Measurements from ENCODE around the gene NFIB. TPM values are rescaled to one million over a fixed set of nuclear protein-coding genes. Genes with fewer than 3 reads are reported as not detected.

The NFIB gene
- total and polyA plus RNA-seq, 10 of the 15 experiments (the other 5 are each of a cell fraction or from before 2014, with no cell fraction given), result under 0.01 to 0.19 (median 0.05) TPM; not detected in 3

GRCh38 chr9:14337615-14338014 is 23.7 kb upstream of the NFIB start:
- in situ Hi-C loops (cut with MboI) (no loop called here), intact Hi-C loops (cut with micrococcal nuclease; ENCODE audit: unreplicated experiment) (no loop called here)
- Histone ChIP-seq H3K4me3 (no peak overlapping the region), H3K79me2 (ENCODE audit: control insufficient read depth, insufficient read depth, low read length) (no peaks in the 10 kb centered on the region), H3K9me3 (replicated peaks; ENCODE audit: control insufficient read depth, insufficient read depth, low read length) (no peaks in the 10 kb centered on the region), H3K4me1 (ENCODE audit: control insufficient read depth, insufficient read depth, low read length) (no peaks in the 10 kb centered on the region), H3K27ac (ENCODE audit: control insufficient read depth, insufficient read depth) (no peak overlapping the region), H4K20me1 (ENCODE audit: control insufficient read depth, insufficient read depth) (no peaks in the 10 kb centered on the region), H3K4me2 (ENCODE audit: control insufficient read depth, insufficient read depth) (no peak overlapping the region), H2AFZ (ENCODE audit: control insufficient read depth, low read depth, low read length) (no peak overlapping the region), H3K9ac (ENCODE audit: control insufficient read depth, insufficient read depth, low read length) (no peak overlapping the region), H3K36me3 (ENCODE audit: control insufficient read depth in 2 of 2, insufficient read depth in 2 of 2, low read length in 1 of 2) (no peaks in the 10 kb centered on the region), H3K27me3 (replicated peaks in 1 of 2; ENCODE audit: control insufficient read depth in 2 of 2, insufficient read depth in 2 of 2, low read length in 1 of 2) (peaks cover 1 to 4% of the 10 kb centered on the region in 2 experiments; a peak in 3 of 4 replicates)
- SMC1A ChIA-PET (ENCODE audit: uncharacterized antibody, unreplicated experiment), result interaction anchor here (0.5 to 1.1 kb wide), 2 partner anchors 19 to 395 kb away, joined by 3 to 4 read pairs; no protein-coding TSS in a partner anchor
- RAD21 ChIA-PET (ENCODE audit: unreplicated experiment), result interaction anchor here (0.6 kb wide), 1 partner anchor 390 kb away, joined by 3 read pairs; no protein-coding TSS in a partner anchor
- 38% methylated on average over 4 of the region's 4 CpGs for WGBS (ENCODE audit: insufficient coverage, insufficient replicate concordance, low lambda C conversion rate, missing lambda C conversion rate)
- BruUV-seq (replicated peaks), result no TSS peak
- TF ChIP-seq MTA3 (IDR thresholded peaks at IDR 0.05; ENCODE audit: borderline replicate concordance, low read length) (no peak), POLR2AphosphoS5 (IDR thresholded peaks at IDR 0.05; ENCODE audit: low read length) (no peak), ATF3 (IDR thresholded peaks at IDR 0.05; ENCODE audit: borderline replicate concordance, extremely low read depth, low read depth, low read length) (no peak), NFIC (IDR thresholded peaks at IDR 0.05; ENCODE audit: low read depth, low read length) (no peak), HCFC1 (IDR thresholded peaks at IDR 0.05; ENCODE audit: low read length) (no peak), ZNF217 (IDR thresholded peaks at IDR 0.05) (no peak), ZBTB40 (IDR thresholded peaks at IDR 0.05; ENCODE audit: borderline replicate concordance) (no peak), TARDBP (IDR thresholded peaks at IDR 0.05; ENCODE audit: borderline replicate concordance) (no peak), HDAC2 (IDR thresholded peaks at IDR 0.05) (no peak), SIN3A (IDR thresholded peaks at IDR 0.05; ENCODE audit: low read depth, low read length) (no peak)
- FAIRE-seq, result no peak
- no peak for ATAC-seq
- CTCF ChIA-PET, result no interaction called here
- POLR2A ChIA-PET, result no interaction called here
- no peak for DNase-seq (ENCODE audit: low read depth, low spot score)

All from GM12878 (cell line).